Endothelial cell of umbilical vein (primary cell): ENCODE data around the gene SUPT3H. TPM values are rescaled to one million over a fixed set of nuclear protein-coding genes. Genes with fewer than 3 reads are reported as not detected.

Experiments
- BruUV-seq: library from RNA; stranded (reverse); fragments of 400-500 nt; replicated peaks from 2 replicates; lab custom pipeline; 2021; lab: Mats Ljungman, UMichigan
- CTCF ChIA-PET: fragments of 300-600, 350-600 bp; sonication (Branson Sonifier 250); formaldehyde crosslinking; loops from one replicate; lab custom pipeline; 2021; ENCODE audit warnings: antibody characterized with exemption, inconsistent platforms; lab: Charles Lee
- POLR2A ChIA-PET: fragments of 300-600, 350-600 bp; sonication (Branson Sonifier 250); formaldehyde crosslinking; loops from one replicate; lab custom pipeline; 2021; ENCODE audit warnings: antibody characterized with exemption, inconsistent platforms; lab: Charles Lee
- DNase-seq: peaks from one replicate; pipeline ENCODE4 v3.0.0-alpha.2; 2011; ENCODE audit warnings: low read depth, low spot score
- FAIRE-seq: peaks from 2 replicates; lab custom pipeline; 2011; peaks lifted over from hg19 to GRCh38; lab: Jason Lieb, UNC
- H2AFZ ChIP-seq: 2 replicates; pipeline ENCODE4 v1.6.0; 2012; ENCODE audit warnings: low read depth, low read length, control low read depth, inconsistent platforms
- H3K27ac ChIP-seq: 2 replicates; pipeline ENCODE4 v1.5.1; 2011; ENCODE audit warnings: low read depth, mild to moderate bottlenecking, control low read depth, low read length, moderate library complexity; ENCODE audit not compliant: insufficient read depth
- H3K27me3 ChIP-seq, 2 experiments: 2 replicates each; pipeline versions ENCODE4 v1.6.0 to v1.6.1; 2011; ENCODE audit warnings: low read length in 2 of 2, mixed read lengths in 1 of 2; ENCODE audit not compliant: control insufficient read depth in 2 of 2, insufficient read depth in 2 of 2
- H3K36me3 ChIP-seq, 2 experiments: 2 replicates in 1 of 2; 3 replicates in 1 of 2; pipeline ENCODE4 v1.5.1; 2011; ENCODE audit warnings: low read length in 2 of 2, mild to moderate bottlenecking in 1 of 2, moderate library complexity in 1 of 2; ENCODE audit not compliant: control insufficient read depth in 2 of 2, insufficient read depth in 2 of 2; ENCODE audit errors: extremely low read depth in 1 of 2
- H3K4me1 ChIP-seq: 3 replicates; pipeline ENCODE4 v1.5.1; 2011; ENCODE audit warnings: mild to moderate bottlenecking, low read length; ENCODE audit not compliant: control insufficient read depth, insufficient read depth; ENCODE audit errors: extremely low read depth
- H3K4me2 ChIP-seq: 2 replicates; pipeline ENCODE4 v1.6.1; 2011; ENCODE audit warnings: low read length, control low read depth, mixed read lengths; ENCODE audit not compliant: insufficient read depth
- H3K4me3 ChIP-seq, 3 experiments: fragments of 200-600 bp in 1 of 3; sonication (generic), shearing (Covaris generic) in 1 of 3; replicated peaks in 1 of 3; 2 replicates each; pipeline ENCODE4 v1.5.1; 2011 to 2016; ENCODE audit warnings: control low read depth in 3 of 3, low read length in 3 of 3, mild to moderate bottlenecking in 2 of 3, inconsistent platforms in 1 of 3, low read depth in 1 of 3, moderate library complexity in 1 of 3; ENCODE audit not compliant: insufficient read depth in 1 of 3
- H3K79me2 ChIP-seq: 2 replicates; pipeline ENCODE4 v1.6.0; 2012; ENCODE audit warnings: low read length, inconsistent platforms; ENCODE audit not compliant: control insufficient read depth, insufficient read depth
- H3K9ac ChIP-seq: replicated peaks from 2 replicates; pipeline ENCODE3; 2011; ENCODE audit warnings: low read length, control low read depth; ENCODE audit not compliant: insufficient read depth; ENCODE audit errors: extremely low read depth
- H3K9me1 ChIP-seq: replicated peaks from 3 replicates; pipeline ENCODE4 v1.6.0; 2011; ENCODE audit warnings: mild to moderate bottlenecking, low read length; ENCODE audit not compliant: control insufficient read depth, insufficient read depth; ENCODE audit errors: extremely low read depth
- H3K9me3 ChIP-seq: replicated peaks from 2 replicates; pipeline ENCODE4 v1.5.1; 2012; ENCODE audit warnings: low read length, inconsistent platforms; ENCODE audit not compliant: control insufficient read depth, insufficient read depth
- H4K20me1 ChIP-seq: replicated peaks from 2 replicates; pipeline ENCODE3; 2011; ENCODE audit warnings: mild to moderate bottlenecking, low read length; ENCODE audit not compliant: control insufficient read depth, insufficient read depth; ENCODE audit errors: extremely low read depth
- CTCF ChIP-seq, 2 donors: IDR thresholded peaks; 1 replicate in 1 of 2; 2 replicates in 1 of 2; pipeline ENCODE4 v1.5.1; 2011; ENCODE audit warnings: low read length in 2 of 2, mild to moderate bottlenecking in 2 of 2, moderate library complexity in 2 of 2, control low read depth in 1 of 2, inconsistent platforms in 1 of 2, low read depth in 1 of 2; ENCODE audit not compliant: insufficient read depth in 1 of 2; ENCODE audit errors: extremely low read depth in 1 of 2
- EZH2 ChIP-seq: IDR thresholded peaks from 2 replicates; pipeline ENCODE4 v1.6.1; 2012; ENCODE audit warnings: borderline replicate concordance, low read depth, mild to moderate bottlenecking, moderate library complexity, low read length, inconsistent platforms; ENCODE audit not compliant: severe bottlenecking
- FOS ChIP-seq: IDR thresholded peaks from 2 replicates; pipeline ENCODE4 v1.6.1; 2011; ENCODE audit warnings: mild to moderate bottlenecking, low read length, moderate library complexity, borderline replicate concordance; ENCODE audit not compliant: insufficient read depth
- GATA2 ChIP-seq: IDR thresholded peaks from 2 replicates; pipeline ENCODE4 v1.7.0; 2011; ENCODE audit warnings: low read depth, mild to moderate bottlenecking, moderate library complexity, mixed read lengths, low read length; ENCODE audit not compliant: insufficient read length, insufficient read depth
- JUN ChIP-seq: IDR thresholded peaks from 2 replicates; pipeline ENCODE4 v1.6.1; 2011; ENCODE audit warnings: borderline replicate concordance, low read depth; ENCODE audit not compliant: insufficient read length, insufficient read depth
- MYC ChIP-seq: IDR thresholded peaks from one replicate; pipeline ENCODE4 v1.6.1; 2011; ENCODE audit warnings: mild to moderate bottlenecking, low read depth, low read length
- POLR2A ChIP-seq: IDR thresholded peaks from 2 replicates; pipeline ENCODE4 v1.6.1; 2012; ENCODE audit warnings: low read depth, mild to moderate bottlenecking, control low read depth, low read length
- POLR2AphosphoS5 ChIP-seq: IDR thresholded peaks from 2 replicates; pipeline ENCODE4 v1.6.1; 2012; ENCODE audit warnings: low read depth, mild to moderate bottlenecking, control low read depth, low read length, moderate library complexity; ENCODE audit not compliant: insufficient read depth
- dilution Hi-C: fragments of 300-500 bp; cut with MboI; formaldehyde crosslinking; loops from one replicate; pipeline ENCODE4 v1.15.0; 2019; ENCODE audit warnings: low sequenced_read_pairs; ENCODE audit not compliant: extremely low pct_ligation_motif_present
- intact Hi-C: fragments of 100-400 bp; cut with micrococcal nuclease; formaldehyde crosslinking; loops from one replicate; pipeline ENCODE4 v1.10.0; 2022
- microRNA counts: library from miRNA; unstranded; fragments of <30 nt; microRNA quantifications from one replicate; lab custom pipeline; 2016
- microRNA-seq: library from miRNA; unstranded; fragments of <30 nt; microRNA quantifications from one replicate; pipeline ENCODE4 v1.2.0, GENCODE V29; 2021; ENCODE audit warnings: borderline number of aligned reads, borderline replicate concordance
- polyA plus RNA-seq, 4 experiments: library from polyadenylated mRNA; depleted of rRNA in 3 of 4; stranded (reverse) in 3 of 4; unstranded in 1 of 4; fragments of >200 nt; gene quantifications; 2 replicates each; pipeline versions ENCODE4 v1.2.1 to v1.2.3, GENCODE V29; 2011 to 2012; ENCODE audit warnings: missing spikeins in 1 of 4
- small RNA-seq: library from RNA; depleted of rRNA; stranded (forward); fragments of <200 nt; gene quantifications from one replicate; pipeline ENCODE3, GENCODE V24; 2012; ENCODE audit warnings: low replicate concordance, low read depth; ENCODE audit not compliant: insufficient read depth, insufficient read length
- total RNA-seq: library from RNA; stranded (reverse); gene quantifications from 2 replicates; pipeline ENCODE4 v1.2.3, GENCODE V29; 2021
- TF ChIP-seq, protein P1 (sequence below): IDR thresholded peaks from 2 replicates; pipeline ENCODE4 v1.6.1; 2011; ENCODE audit not compliant: insufficient read depth, insufficient read length

The SUPT3H gene
- total and polyA plus RNA-seq, 2 donors (not counting 3 experiments of a cell fraction or from before 2014, with no cell fraction given): 8.3 to 9.8 TPM

- Histone ChIP-seq H3K9ac (no peak overlapping the region), H3K36me3 (no peaks in the 10 kb centered on the region), H3K4me2 (no peak overlapping the region), H3K9me1 (no peaks in the 10 kb centered on the region), H3K4me3 (no peak overlapping the region), H3K27me3 (no peaks in the 10 kb centered on the region), H3K9me3 (no peaks in the 10 kb centered on the region), H3K79me2 (no peaks in the 10 kb centered on the region), H3K27ac (no peak overlapping the region), H3K4me1 (no peaks in the 10 kb centered on the region), H4K20me1 (no peaks in the 10 kb centered on the region), H2AFZ (no peak overlapping the region)
- POLR2A ChIA-PET: no interaction called here
- FAIRE-seq (no peak), DNase-seq (no peak)
- TF ChIP-seq JUN (no peak), MYC (no peak), GATA2 (no peak), FOS (no peak), POLR2A (no peak), POLR2AphosphoS5 (no peak), EZH2 (no peak), CTCF (IDR thresholded peaks at IDR 0.05; ENCODE audit: extremely low read depth in 1 of 2, insufficient read depth in 1 of 2, low read depth in 1 of 2, low read length in 2 of 2) (no peak)
- TF ChIP-seq, protein P1, sequence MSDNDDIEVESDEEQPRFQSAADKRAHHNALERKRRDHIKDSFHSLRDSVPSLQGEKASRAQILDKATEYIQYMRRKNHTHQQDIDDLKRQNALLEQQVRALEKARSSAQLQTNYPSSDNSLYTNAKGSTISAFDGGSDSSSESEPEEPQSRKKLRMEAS: no peak
- intact Hi-C loops (no loop called here), dilution Hi-C loops (no loop called here)
- CTCF ChIA-PET: interaction anchor here (0.6 to 1.2 kb wide), 2 partner anchors 86 to 304 kb away, joined by 3 read pairs; no protein-coding TSS in a partner anchor
- no TSS peak for BruUV-seq
Measured at GRCh38 chr6:44779130-44779826, 598.5 kb downstream of the SUPT3H start.

MicroRNA genes within 50 kb of the gene (microRNA counts, 767-probe panel; counts per million panel counts)
- microRNA hsa-miR-586 (lab: Ali Mortazavi, UCI): 723 counts per million, percentile 96 among the panel's probes with 10 or more counts

Small RNA genes lying within 50 kb of the gene (microRNA-seq; reads per million reads assigned to microRNA genes)
- gene MIR586: not detected

Small RNA genes lying within 50 kb of the gene (small RNA-seq; reads per million reads assigned to genes)
- not detected for gene MIR586

Other genes with a start within 250 kb of the SUPT3H start
- 0.28 TPM in 1 of 2 replicates, not detected in the other for gene RUNX2, start 49.6 kb downstream of the SUPT3H start, total RNA-seq
- 0.06 TPM in 1 of 2 replicates, not detected in the other for gene RUNX2, start 49.6 kb downstream of the SUPT3H start, polyA plus RNA-seq